HPDE6-E6E7 (cell line): ENCODE data around the gene BMPR1B.
"Not testable (repeated sequence)": the region's sequence is repeated elsewhere in the genome, so short reads cannot be mapped to it uniquely, and the experiment has no call there.

Source experiments
- DNase-seq: peaks from one replicate; pipeline ENCODE4 v3.0.0; 2011; ENCODE audit warnings: missing footprints; ENCODE audit errors: extremely low spot score

Gene BMPR1B

DNA sequence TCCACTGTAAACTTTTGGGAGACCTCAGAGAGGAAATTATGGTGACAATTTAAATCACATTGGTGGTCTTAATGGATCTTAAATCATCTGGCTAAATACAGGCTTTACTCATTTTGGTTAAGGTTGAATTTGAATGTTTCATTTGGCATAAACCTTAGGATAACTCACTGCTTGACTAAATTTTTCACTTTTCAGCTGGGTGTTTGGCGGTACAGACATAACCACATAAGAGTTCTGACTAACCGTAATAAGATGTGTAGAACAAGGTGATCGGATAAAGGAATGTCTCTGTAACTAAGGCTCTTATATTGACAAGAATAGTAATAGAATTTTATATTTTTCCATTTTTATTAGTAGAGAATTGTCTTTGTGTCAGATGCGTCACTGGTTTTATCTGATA lies 281.0 kb downstream of the BMPR1B start:
- DNase-seq = no peak

DNA sequence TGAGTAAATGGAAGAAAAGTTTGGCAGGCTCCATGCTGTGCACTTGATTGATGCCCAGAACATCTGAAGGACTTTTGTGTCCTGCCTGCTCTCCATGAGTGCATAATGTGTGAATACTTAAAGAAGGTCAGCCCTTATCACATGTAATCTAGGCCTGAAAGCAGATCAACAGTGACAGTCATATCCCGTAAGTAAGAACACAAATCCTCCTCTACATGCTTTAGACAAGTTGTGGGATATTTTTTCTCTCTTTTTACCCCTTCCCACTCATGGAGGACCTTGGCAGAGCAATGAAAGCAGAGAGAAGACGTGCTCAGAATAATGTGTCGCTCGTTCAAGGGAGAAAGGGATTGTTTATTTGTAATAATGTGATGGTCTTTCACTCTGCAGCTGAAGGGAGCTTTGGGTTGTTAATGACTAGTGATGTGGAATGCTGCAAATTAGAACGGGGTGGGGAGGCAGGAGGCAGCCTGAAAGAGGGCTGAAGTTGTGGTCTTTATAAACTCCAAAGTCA lies 286.6 kb downstream of the BMPR1B start:
- no peak for DNase-seq

DNA sequence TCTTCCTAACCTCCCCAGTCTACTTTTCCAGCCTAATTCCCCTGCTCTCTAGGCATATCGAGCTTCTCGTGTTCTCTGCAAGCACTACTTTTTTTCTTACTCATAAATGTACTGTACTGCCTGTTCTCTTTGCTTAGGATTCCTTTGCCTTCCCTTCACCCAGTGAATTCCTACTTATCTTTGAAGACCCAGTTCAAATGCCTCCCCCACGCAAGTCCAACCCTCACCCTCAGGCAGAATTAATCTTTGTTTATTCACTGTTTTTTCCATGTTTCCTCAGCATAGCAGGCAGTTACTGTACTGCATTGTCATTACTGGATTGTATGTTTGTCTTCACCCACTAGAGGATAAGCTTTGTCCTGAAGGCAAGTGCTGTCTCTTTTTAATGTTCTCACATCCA lies 287.7 kb downstream of the BMPR1B start:
- no peak for DNase-seq

GRCh38 chr4:95048296-95048695 lies 290.5 kb downstream of the BMPR1B start:
- DNase-seq = no peak

GRCh38 chr4:95049551-95050233 lies 291.9 kb downstream of the BMPR1B start:
- DNase-seq = no peak

- no peak for DNase-seq
Measured at GRCh38 chr4:95050980-95051701, 293.4 kb downstream of the BMPR1B start.

GRCh38 chr4:95051702-95052020 lies 293.9 kb downstream of the BMPR1B start:
- no peak for DNase-seq

DNA sequence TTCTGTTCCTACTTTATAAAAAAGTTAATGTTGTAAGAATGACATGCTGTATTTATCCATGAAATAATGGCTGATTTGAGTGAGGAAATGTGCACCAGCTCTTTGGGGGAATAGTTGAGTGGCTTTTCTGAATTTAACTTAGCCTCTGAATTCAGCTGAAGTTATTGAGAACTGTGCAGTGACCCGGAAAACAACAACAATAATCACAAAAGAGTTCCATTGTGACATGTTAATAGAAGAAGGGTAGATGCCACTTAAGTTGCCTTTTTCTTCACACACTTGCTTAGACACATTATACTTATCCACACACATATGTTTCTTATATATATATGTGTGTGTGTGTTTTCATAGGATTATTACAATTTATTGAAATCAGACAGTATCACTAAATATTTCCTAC lies 301.2 kb downstream of the BMPR1B start:
- no peak for DNase-seq

DNA sequence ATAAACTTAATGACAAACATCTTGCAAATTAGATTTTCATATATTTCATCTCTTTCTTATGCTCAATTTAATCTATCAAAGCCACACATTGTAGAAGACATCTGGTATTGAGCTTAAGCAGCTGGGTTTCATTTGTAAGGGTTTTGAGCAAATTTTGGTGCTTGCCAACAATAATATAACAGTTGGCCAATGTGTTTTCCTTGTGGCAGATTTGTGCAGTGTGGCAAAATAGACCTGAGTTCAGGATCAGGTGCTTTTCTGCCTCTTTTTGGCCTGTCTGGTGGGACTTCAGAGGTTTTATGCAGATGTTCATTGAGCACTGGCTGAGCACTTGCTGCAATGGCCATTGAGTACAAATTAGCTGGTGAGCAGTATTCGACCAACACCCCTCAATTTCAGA lies 301.9 kb downstream of the BMPR1B start:
- no peak for DNase-seq

GRCh38 chr4:95061220-95061619 lies 303.5 kb downstream of the BMPR1B start:
- DNase-seq = no peak

DNA sequence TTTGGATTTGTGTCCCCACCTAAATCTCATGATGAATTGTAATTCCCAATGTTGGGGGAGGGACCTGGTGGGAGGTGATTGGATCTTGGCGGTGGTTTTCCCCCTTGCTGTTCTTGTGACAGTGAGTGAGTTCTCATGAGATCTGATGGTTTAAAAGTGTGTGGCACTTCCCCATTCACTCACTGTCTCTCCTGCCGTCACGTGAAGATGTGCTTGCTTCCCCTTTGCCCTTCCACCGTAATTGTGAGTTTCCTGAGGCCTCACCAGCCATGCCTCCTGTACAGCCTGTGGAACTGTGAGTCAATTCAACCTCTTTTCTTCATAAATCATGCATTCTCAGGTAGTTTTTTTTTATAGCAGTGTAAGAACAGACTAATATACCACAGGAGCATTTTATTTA lies 304.0 kb downstream of the BMPR1B start:
- not testable (repeated sequence) for DNase-seq

GRCh38 chr4:95066050-95066449 lies 308.3 kb downstream of the BMPR1B start:
- no peak for DNase-seq

DNA sequence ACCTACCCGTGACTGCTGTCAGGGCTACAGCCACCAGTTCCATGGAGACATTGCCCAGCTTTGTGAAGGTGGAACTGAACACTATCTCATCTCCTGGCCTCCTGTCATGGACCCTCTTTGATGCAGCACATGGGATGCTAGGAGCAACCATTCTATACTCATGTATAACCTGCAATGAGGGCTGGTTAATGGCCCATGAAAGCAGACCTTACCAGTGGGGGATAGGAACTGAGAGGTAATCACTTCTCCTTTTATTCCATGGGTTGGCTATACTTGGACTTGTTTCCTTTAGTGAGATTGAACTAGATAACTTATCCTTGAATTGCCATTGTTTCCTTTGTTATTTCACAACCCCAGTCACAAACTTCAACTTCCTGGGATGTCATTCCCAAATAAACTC lies 310.6 kb downstream of the BMPR1B start:
- no peak for DNase-seq

GRCh38 chr4:95068818-95069478 lies 311.2 kb downstream of the BMPR1B start:
- no peak for DNase-seq

DNA sequence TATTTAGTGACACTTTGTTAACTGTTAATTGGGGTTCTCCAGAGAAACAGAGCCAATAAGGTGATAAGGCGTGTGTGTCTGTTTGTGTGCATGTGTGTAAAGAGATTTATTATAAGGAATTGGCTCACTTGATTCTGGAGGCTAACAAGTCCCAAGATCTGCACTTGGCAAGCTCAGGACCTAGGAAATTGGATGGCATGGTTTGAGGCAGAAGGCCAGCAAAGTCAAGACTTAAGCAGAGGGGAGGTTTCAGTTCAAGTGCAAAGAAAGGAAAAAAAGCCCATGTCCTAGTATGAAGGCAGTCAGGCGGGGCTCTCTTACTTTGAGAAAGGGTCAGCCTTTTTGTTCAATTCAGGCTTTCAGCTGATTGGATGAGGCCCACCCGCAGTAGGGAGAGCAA lies 314.1 kb downstream of the BMPR1B start:
- no peak for DNase-seq

GRCh38 chr4:95073646-95074045 lies 315.9 kb downstream of the BMPR1B start:
- no peak for DNase-seq

- DNase-seq = no peak
Measured at GRCh38 chr4:95077864-95078263, 320.1 kb downstream of the BMPR1B start.

- no peak for DNase-seq
Measured at GRCh38 chr4:95080969-95081368, 323.2 kb downstream of the BMPR1B start.

GRCh38 chr4:95084584-95084983 lies 326.8 kb downstream of the BMPR1B start:
- no peak for DNase-seq

DNA sequence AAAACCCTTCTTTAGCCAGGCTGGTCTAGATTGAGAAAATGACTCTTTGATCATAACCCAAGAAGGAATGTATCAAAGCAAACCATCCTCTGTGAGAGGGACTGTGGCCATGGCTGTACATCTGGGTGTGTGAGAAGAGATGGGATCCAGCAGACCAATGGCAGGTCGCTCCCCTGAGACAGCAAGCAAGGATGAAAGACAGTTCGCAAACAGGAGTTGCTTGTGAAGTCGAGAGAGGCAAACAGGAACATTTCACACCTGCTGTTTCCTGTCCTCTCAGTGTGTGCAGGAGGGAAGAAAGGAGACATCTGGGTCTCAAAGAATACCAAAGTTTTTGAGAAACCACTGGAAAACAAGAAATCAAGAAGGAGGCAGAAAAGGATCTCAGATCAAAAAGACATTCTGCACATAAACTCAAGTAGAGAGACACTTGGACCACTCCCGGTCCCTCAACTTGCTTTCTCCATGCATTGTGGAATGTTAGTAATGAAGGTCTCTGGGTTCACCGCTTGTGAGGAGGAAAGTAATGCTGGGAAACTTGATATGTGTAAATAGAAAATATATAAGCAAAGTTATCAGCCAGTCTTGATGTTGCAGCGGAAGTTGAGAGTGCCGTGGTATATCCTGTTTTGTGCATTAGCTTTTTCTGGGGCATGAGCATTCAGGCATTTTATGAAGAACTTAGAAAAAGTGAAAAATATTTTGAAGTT lies 327.5 kb downstream of the BMPR1B start:
- DNase-seq = no peak

DNA sequence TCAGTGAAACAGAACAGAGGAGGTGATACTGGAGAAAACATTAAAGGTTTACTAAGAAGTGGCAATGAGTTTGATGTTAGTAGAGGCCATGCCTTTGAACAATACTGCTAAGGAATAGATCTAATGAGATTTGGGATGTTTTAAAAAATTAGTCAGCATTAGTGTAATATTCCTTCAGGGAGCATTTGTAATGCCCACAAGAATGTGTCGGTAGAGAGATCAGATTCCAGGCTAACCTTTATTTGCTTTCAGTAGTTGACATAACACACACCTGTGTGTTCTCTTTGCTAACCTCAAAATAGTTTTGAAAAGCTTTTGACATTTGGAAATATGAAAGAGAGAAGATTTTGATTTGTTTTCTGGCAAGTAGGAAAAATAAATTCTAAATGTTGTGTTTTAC lies 328.8 kb downstream of the BMPR1B start:
- DNase-seq = no peak
